GM12873 (cell line): ENCODE results near the gene EXOC4.

ENCODE experiments used
- CTCF ChIP-seq: IDR thresholded peaks from 2 replicates; pipeline ENCODE4 v1.5.1; 2012; ENCODE audit warnings: low read depth, mild to moderate bottlenecking, moderate library complexity, low read length, control low read depth; ENCODE audit not compliant: insufficient read depth; ENCODE audit errors: missing control alignments

Gene EXOC4

GRCh38 chr7:133796782-133797745 lies 544.2 kb downstream of the EXOC4 start:
- no peak for TF ChIP-seq CTCF

GRCh38 chr7:133797818-133798520 lies 545.1 kb downstream of the EXOC4 start:
- TF ChIP-seq CTCF = no peak

GRCh38 chr7:133801341-133801740 lies 548.5 kb downstream of the EXOC4 start:
- no peak for TF ChIP-seq CTCF

GRCh38 chr7:133804127-133804526 lies 551.2 kb downstream of the EXOC4 start:
- TF ChIP-seq CTCF = no peak

- TF ChIP-seq CTCF = no peak
Measured at GRCh38 chr7:133805426-133805825, 552.5 kb downstream of the EXOC4 start.

GRCh38 chr7:133807624-133808492 lies 555.0 kb downstream of the EXOC4 start:
- no peak for TF ChIP-seq CTCF
